ENCODE data around the gene HHATL. TPM values are rescaled to one million over a fixed set of nuclear protein-coding genes. Genes with fewer than 3 reads are reported as not detected.
A peak's percentile ranks its signal among the peaks of the same experiment; 100 is the strongest.

Gene HHATL
- total and polyA plus RNA-seq, 10 donors = 0.13 to 0.42 TPM; not detected in 8

DNA sequence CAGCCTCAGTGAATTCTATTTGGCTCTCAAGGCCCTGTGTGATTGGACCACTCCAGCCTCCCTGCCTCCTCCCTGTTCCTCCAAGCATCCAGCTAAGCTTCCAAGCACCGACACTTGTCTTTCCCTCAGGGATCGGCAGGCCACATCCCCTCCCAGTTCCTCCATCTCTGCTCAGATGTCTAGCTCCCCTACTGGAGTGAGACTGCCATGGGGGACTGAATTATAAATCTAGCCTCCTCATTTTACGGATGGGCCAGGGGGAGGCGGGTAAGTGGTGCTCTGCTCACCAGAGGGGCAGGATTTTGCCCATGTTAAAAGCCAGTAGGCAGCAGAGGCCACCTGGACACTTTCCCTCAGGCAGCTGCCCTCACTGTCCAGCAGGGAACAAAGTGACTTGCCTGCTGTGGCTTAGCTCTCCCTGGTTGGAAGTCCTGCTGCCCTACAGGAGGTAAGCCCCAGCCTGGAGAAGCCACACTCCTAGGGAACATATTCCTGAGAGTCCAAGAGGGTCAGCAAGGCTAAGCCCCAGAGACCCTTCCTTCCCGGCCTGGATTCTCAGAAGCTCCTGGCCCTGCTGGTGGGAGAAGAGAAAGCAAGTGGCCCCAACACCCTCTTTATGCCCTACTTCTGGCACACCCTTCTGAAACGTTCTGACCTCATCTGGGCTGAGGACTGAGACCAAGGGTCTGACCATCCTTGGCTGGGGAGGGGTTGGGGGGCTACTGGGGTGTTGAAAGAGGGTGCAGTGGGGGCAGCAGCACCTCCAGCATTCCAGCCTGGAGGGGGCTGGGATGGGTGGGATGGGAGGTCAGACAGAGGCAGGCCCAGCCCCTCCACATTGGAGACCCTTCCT lies 9.1 kb upstream of the HHATL start:
- TF ChIP-seq POLR2AphosphoS5 (IDR thresholded peaks at IDR 0.05) (no peak), POLR2A (IDR thresholded peaks at IDR 0.05) (no peak), CTCF (IDR thresholded peaks at IDR 0.05 in 8 of 11, conservative IDR thresholded peaks at IDR 0.05 in 3 of 11) (no peak)
- Histone ChIP-seq H3K4me3 (no peak overlapping the region), H3K9me3 (no peaks in the 10 kb centered on the region), H3K4me1 (no peaks in the 10 kb centered on the region), H3K36me3 (no peaks in the 10 kb centered on the region), H3K27ac (no peak overlapping the region), H3K27me3 (replicated peaks in 1 of 7) (no peaks in the 10 kb centered on the region)
- intact Hi-C loops (cut with DNase I; ENCODE audit: low total_unique reads) = no loop called here
- peak; percentile 43 for DNase-seq
- 55 to 70% (median 56%) methylated on average over 4 to 6 of the region's 6 CpGs for WGBS, 5 donors

- Histone ChIP-seq H3K36me3 (no peaks in the 10 kb centered on the region), H3K27ac (no peak overlapping the region)
- 65 to 79% (median 75%) methylated on average over 7 of the region's 7 CpGs for WGBS, 5 donors
Measured at GRCh38 chr3:42710323-42711021, 7.9 kb upstream of the HHATL start.

DNA sequence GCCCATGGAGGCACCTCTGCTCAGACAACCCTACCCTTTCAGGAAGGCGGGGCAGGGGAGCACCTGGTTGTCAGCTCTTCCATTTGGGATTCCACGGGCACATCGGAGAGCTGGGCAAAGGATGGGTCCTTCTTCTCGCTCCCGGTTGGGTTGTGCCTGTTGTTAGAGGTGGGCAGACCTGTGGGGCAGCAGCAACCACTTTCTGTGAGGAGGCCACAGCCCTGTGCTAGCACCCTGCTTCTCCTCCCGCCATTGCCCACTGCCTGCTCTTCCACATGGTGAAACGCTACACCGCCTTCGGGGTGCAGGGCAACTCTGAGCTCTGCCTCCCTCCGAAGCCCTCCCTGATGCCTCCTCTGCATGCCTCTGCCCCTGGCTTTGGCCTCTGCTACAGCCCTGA lies 7.0 kb upstream of the HHATL start:
- H3K27ac ChIP-seq = no peak overlapping the region
- no peaks in the 10 kb centered on the region for H3K9me3 ChIP-seq
- H3K36me3 ChIP-seq = no peaks in the 10 kb centered on the region
- no peak overlapping the region for H3K4me3 ChIP-seq
- intact Hi-C loops (cut with DNase I; ENCODE audit: low total_unique reads) = no loop called here
- DNase-seq = peak; percentile 36
- H3K27me3 ChIP-seq (replicated peaks in 1 of 7) = no peaks in the 10 kb centered on the region
- H3K4me1 ChIP-seq = no peaks in the 10 kb centered on the region
- WGBS, 5 donors = 86 to 95% (median 89%) methylated on average over 10 of the region's 10 CpGs
- TF ChIP-seq POLR2AphosphoS5 (IDR thresholded peaks at IDR 0.05) (no peak), POLR2A (IDR thresholded peaks at IDR 0.05) (no peak), CTCF (IDR thresholded peaks at IDR 0.05 in 8 of 11, conservative IDR thresholded peaks at IDR 0.05 in 3 of 11) (no peak)

More at GRCh38 chr3:42710323-42711021, 7.9 kb upstream of the HHATL start:
- Histone ChIP-seq H3K9me3 (no peaks in the 10 kb centered on the region), H3K27me3 (replicated peaks in 1 of 7) (no peaks in the 10 kb centered on the region), H3K4me1 (no peaks in the 10 kb centered on the region), H3K4me3 (no peak overlapping the region)
- TF ChIP-seq CTCF (IDR thresholded peaks at IDR 0.05 in 8 of 11, conservative IDR thresholded peaks at IDR 0.05 in 3 of 11) (no peak), POLR2AphosphoS5 (IDR thresholded peaks at IDR 0.05) (no peak), POLR2A (IDR thresholded peaks at IDR 0.05) (no peak)
- no peak for DNase-seq
- intact Hi-C loops (cut with DNase I; ENCODE audit: low total_unique reads) = no loop called here

DNA sequence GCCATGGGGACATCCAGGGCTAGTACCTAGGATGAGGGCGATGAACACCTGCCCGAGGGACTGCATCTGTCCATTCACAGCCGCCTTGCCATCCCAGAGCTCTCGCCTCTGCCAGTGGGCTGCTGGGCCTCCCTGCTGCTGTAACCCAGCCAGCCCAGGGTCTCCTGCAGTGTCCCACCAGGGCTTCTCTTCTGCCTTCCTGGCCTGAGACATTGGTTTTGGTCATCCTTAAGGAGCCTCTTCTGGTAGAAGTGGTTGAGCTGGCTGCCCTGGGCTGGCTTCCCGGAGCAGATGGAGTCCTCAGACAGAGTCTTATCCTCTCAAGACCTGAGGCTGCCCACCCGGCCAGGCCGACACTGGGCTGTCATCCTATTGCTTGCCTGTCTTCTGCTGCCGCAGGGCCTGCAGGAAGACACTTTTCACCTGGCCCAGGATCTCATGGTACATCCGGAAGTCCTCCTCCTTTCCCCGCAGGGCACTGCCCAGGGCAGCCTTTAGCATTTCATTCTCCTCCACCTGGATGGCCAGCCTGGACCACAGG lies 6.1 kb upstream of the HHATL start:
- Histone ChIP-seq H3K27me3 (replicated peaks in 1 of 7) (no peaks in the 10 kb centered on the region), H3K36me3 (no peaks in the 10 kb centered on the region), H3K27ac (no peak overlapping the region), H3K4me3 (no peak overlapping the region), H3K9me3 (no peaks in the 10 kb centered on the region), H3K4me1 (no peaks in the 10 kb centered on the region)
- WGBS, 5 donors = 81 to 96% (median 85%) methylated on average over 6 to 10 of the region's 10 CpGs
- intact Hi-C loops (cut with DNase I; ENCODE audit: low total_unique reads) = no loop called here
- peak; percentile 56 for DNase-seq
- TF ChIP-seq POLR2AphosphoS5 (IDR thresholded peaks at IDR 0.05) (no peak), POLR2A (IDR thresholded peaks at IDR 0.05) (no peak), CTCF (IDR thresholded peaks at IDR 0.05 in 8 of 11, conservative IDR thresholded peaks at IDR 0.05 in 3 of 11) (no peak)
